IPS-18a (cell line): ENCODE results near the gene PITPNC1.

Source experiments
- H3K27ac ChIP-seq: one replicate; pipeline ENCODE4 v1.5.1; 2013; ENCODE audit warnings: low read length
- H3K27me3 ChIP-seq: one replicate; pipeline ENCODE4 v1.6.1; 2013; ENCODE audit warnings: mild to moderate bottlenecking, low read length; ENCODE audit not compliant: control insufficient read depth, insufficient read depth
- H3K36me3 ChIP-seq: one replicate; pipeline ENCODE4 v1.6.1; 2013; ENCODE audit warnings: low read depth, low read length; ENCODE audit not compliant: control insufficient read depth
- H3K4me1 ChIP-seq: one replicate; pipeline ENCODE4 v1.6.1; 2013; ENCODE audit warnings: low read depth, low read length; ENCODE audit not compliant: control insufficient read depth
- H3K4me3 ChIP-seq: one replicate; pipeline ENCODE4 v1.5.1; 2013; ENCODE audit warnings: low read length
- H3K9ac ChIP-seq: one replicate; pipeline ENCODE4 v1.6.1; 2013; ENCODE audit warnings: mild to moderate bottlenecking, low read length, moderate library complexity
- H3K9me3 ChIP-seq: one replicate; pipeline ENCODE4 v1.6.1; 2013; ENCODE audit warnings: low read depth, low read length; ENCODE audit not compliant: control insufficient read depth

The PITPNC1 gene

GRCh38 chr17:67456103-67456502, 79.0 kb downstream of the PITPNC1 start:
- peaks cover 3% of the 10 kb centered on the region for H3K4me1 ChIP-seq
- no peaks in the 10 kb centered on the region for H3K27me3 ChIP-seq
- H3K27ac ChIP-seq, result no peak overlapping the region
- H3K36me3 ChIP-seq, result no peaks in the 10 kb centered on the region
- no peak overlapping the region for H3K4me3 ChIP-seq
- no peaks in the 10 kb centered on the region for H3K9me3 ChIP-seq
- no peak overlapping the region for H3K9ac ChIP-seq

DNA sequence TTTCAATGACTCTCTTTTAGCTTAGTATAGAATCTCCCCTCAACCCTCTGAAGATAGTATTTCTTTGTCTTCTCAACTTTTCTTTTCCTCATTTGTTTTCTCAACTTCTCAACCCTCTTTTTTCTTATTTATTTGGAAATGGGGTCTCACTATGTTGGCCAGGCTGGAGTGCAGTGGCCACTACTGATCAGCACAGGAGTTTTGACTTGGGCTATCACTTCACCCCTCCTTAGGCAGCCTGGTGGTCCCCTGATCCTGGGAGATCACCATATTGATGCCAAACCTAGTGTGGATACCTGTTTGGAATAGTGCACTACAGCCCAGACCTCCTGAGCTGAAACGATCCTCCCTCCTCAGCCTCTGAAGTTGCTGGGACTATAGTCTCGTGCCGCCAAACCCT, 79.8 kb downstream of the PITPNC1 start:
- Histone ChIP-seq H3K27ac (no peak overlapping the region), H3K36me3 (no peaks in the 10 kb centered on the region), H3K9ac (no peak overlapping the region), H3K4me1 (peaks cover 3% of the 10 kb centered on the region), H3K9me3 (no peaks in the 10 kb centered on the region), H3K27me3 (no peaks in the 10 kb centered on the region), H3K4me3 (no peak overlapping the region)

DNA sequence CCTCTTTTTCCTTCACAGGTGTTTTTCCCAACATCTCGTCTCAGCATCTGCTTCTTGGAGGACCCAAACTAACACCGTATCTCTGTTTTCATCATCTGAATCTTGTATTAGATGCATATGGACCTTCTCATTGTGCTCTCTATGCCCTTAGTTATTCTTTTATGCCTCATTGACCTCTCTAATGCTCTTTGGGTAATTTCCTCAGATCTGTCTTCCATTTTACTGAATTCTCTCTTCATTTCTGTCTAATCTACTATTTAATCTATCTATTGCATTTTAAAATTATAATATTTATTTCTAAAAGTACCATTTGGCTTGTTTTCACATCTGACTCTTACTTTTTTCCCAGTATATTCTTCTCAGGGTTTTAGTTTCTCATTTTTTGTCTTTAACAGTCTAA, 81.1 kb downstream of the PITPNC1 start:
- H3K27ac ChIP-seq, result no peak overlapping the region
- H3K9me3 ChIP-seq, result no peaks in the 10 kb centered on the region
- H3K27me3 ChIP-seq, result no peaks in the 10 kb centered on the region
- no peak overlapping the region for H3K4me3 ChIP-seq
- no peaks in the 10 kb centered on the region for H3K36me3 ChIP-seq
- peaks cover 3% of the 10 kb centered on the region for H3K4me1 ChIP-seq
- H3K9ac ChIP-seq, result no peak overlapping the region

DNA sequence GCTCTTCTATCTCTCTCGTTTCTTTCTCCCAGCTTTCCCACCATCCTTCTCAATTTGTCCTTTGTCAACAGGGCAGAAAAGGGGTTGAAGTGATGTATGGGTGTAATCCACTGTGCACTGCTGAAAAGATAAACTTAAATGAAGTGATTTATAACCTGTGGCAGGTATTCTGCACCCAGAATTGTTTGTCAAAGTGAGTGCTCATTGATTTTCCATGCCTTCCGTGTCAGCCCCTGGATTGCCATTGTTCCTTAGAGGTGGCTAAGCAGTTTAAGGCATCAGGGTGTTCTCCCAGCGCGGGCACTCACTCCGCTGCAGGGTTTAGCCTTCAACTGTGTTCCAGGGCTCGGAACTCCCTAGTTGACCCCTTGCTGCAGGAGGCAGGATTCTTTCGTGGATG, 82.9 kb downstream of the PITPNC1 start:
- Histone ChIP-seq H3K9me3 (no peaks in the 10 kb centered on the region), H3K9ac (no peak overlapping the region), H3K36me3 (no peaks in the 10 kb centered on the region), H3K4me1 (no peaks in the 10 kb centered on the region), H3K27ac (no peak overlapping the region), H3K27me3 (no peaks in the 10 kb centered on the region), H3K4me3 (no peak overlapping the region)

- Histone ChIP-seq H3K4me1 (peaks cover 6% of the 10 kb centered on the region), H3K27me3 (no peaks in the 10 kb centered on the region), H3K27ac (no peak overlapping the region)
These were observed 84.2 kb downstream of the PITPNC1 start for GRCh38 chr17:67461228-67461780.

DNA sequence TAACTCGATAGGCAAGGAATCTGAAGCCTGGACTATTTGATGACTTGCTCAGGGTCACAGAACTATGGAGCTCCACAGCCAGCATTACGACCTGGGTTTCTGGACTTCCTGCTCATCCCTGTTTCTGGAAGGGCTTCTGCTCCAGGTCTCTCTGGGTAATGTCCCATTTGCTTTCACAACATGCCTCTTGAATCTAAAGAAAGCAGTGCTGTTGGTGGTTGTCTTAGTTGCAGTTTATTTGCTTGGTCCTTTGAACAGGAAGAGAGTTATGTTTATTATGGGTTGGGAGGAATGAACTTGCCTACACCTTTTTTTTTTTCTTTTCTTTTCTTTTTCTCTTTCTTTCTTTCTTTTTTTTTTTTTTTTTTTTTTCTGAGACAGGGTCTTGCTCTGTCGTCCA, 84.8 kb downstream of the PITPNC1 start:
- H3K27ac ChIP-seq, result no peak overlapping the region
- H3K4me1 ChIP-seq, result peaks cover 11% of the 10 kb centered on the region
- no peaks in the 10 kb centered on the region for H3K9me3 ChIP-seq
- H3K27me3 ChIP-seq, result no peaks in the 10 kb centered on the region
- no peak overlapping the region for H3K9ac ChIP-seq
- H3K4me3 ChIP-seq, result no peak overlapping the region
- H3K36me3 ChIP-seq, result no peaks in the 10 kb centered on the region

More at GRCh38 chr17:67461228-67461780, 84.2 kb downstream of the PITPNC1 start:
- Histone ChIP-seq H3K9me3 (no peaks in the 10 kb centered on the region), H3K36me3 (no peaks in the 10 kb centered on the region), H3K4me3 (no peak overlapping the region), H3K9ac (no peak overlapping the region)

DNA sequence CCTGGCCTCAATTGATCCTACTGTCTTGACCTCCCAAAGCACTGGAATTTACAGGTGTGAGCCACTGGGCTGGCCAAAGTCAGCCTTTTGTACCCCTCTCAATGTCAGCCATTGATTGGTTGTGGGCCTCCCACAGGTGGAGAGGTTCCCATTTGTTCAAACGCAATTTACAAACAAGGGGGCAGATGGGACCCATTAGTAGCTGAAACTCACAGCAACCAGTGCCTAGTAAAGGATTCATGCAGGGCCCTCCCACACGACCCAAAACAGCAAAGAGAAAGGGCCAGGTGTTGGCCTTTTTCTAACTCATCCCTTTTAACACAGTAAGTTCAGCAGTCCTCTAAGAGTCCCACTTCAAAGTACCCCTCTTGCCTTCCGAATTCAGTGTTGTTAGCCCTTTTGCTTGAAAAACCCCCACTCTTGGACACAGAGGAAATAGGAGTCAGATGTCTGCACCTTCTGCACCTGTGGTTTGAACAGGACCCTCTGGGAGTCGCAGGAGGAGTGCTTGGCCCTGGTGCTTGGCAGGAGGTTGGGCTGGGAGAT, 89.2 kb downstream of the PITPNC1 start:
- H3K27me3 ChIP-seq, result no peaks in the 10 kb centered on the region
- H3K9ac ChIP-seq, result no peak overlapping the region
- peaks cover 11% of the 10 kb centered on the region for H3K4me1 ChIP-seq
- H3K4me3 ChIP-seq, result no peak overlapping the region
- H3K36me3 ChIP-seq, result no peaks in the 10 kb centered on the region
- no peaks in the 10 kb centered on the region for H3K9me3 ChIP-seq
- H3K27ac ChIP-seq, result no peak overlapping the region

- Histone ChIP-seq H3K9me3 (no peaks in the 10 kb centered on the region), H3K36me3 (no peaks in the 10 kb centered on the region), H3K9ac (no peak overlapping the region), H3K4me1 (peaks cover 11% of the 10 kb centered on the region), H3K27me3 (no peaks in the 10 kb centered on the region), H3K27ac (no peak overlapping the region), H3K4me3 (no peak overlapping the region)
These were observed 90.7 kb downstream of the PITPNC1 start for GRCh38 chr17:67467500-67468455.

GRCh38 chr17:67469208-67469980, 92.3 kb downstream of the PITPNC1 start:
- no peak overlapping the region for H3K27ac ChIP-seq
- no peak overlapping the region for H3K9ac ChIP-seq
- no peaks in the 10 kb centered on the region for H3K36me3 ChIP-seq
- H3K4me3 ChIP-seq, result no peak overlapping the region
- H3K9me3 ChIP-seq, result no peaks in the 10 kb centered on the region
- H3K4me1 ChIP-seq, result peaks cover 16% of the 10 kb centered on the region
- H3K27me3 ChIP-seq, result no peaks in the 10 kb centered on the region

GRCh38 chr17:67470163-67470562, 93.1 kb downstream of the PITPNC1 start:
- Histone ChIP-seq H3K9me3 (no peaks in the 10 kb centered on the region), H3K4me3 (no peak overlapping the region), H3K27ac (no peak overlapping the region), H3K27me3 (no peaks in the 10 kb centered on the region), H3K4me1 (peaks cover 18% of the 10 kb centered on the region), H3K36me3 (no peaks in the 10 kb centered on the region), H3K9ac (no peak overlapping the region)

- H3K36me3 ChIP-seq, result no peaks in the 10 kb centered on the region
- no peak overlapping the region for H3K4me3 ChIP-seq
- no peak overlapping the region for H3K9ac ChIP-seq
- no peaks in the 10 kb centered on the region for H3K27me3 ChIP-seq
- H3K27ac ChIP-seq, result no peak overlapping the region
- peaks cover 20% of the 10 kb centered on the region for H3K4me1 ChIP-seq
- no peaks in the 10 kb centered on the region for H3K9me3 ChIP-seq
These were observed 94.0 kb downstream of the PITPNC1 start for GRCh38 chr17:67471118-67471517.
